Thymus (tissue), 11 donors: Measurements from ENCODE around the gene EVI5. TPM values are rescaled to one million over a fixed set of nuclear protein-coding genes. Genes with fewer than 3 reads are reported as not detected.
A peak's percentile ranks its signal among the peaks of the same experiment; 100 is the strongest.

Experiments
- DNase-seq, 9 donors: peaks; one replicate each; pipeline ENCODE4 v3.0.0-alpha.2; 2013; ENCODE audit warnings: low spot score in 9 of 9, low read depth in 6 of 9, missing footprints in 1 of 9
- H3K27ac ChIP-seq, 2 donors: one replicate each; pipeline ENCODE4 v1.5.1; 2013; ENCODE audit warnings: control low read depth in 1 of 2, low read depth in 1 of 2, low read length in 1 of 2, mild to moderate bottlenecking in 1 of 2, moderate library complexity in 1 of 2
- H3K27me3 ChIP-seq, 2 donors: one replicate each; pipeline ENCODE4 v1.5.1; 2013; ENCODE audit warnings: low read length in 1 of 2; ENCODE audit not compliant: control insufficient read depth in 2 of 2, insufficient read depth in 1 of 2
- H3K36me3 ChIP-seq, 2 donors: one replicate each; pipeline ENCODE4 v1.5.1; 2013; ENCODE audit warnings: low read length in 1 of 2, mild to moderate bottlenecking in 1 of 2, moderate library complexity in 1 of 2; ENCODE audit not compliant: control insufficient read depth in 2 of 2, insufficient read depth in 2 of 2
- H3K4me1 ChIP-seq, 2 donors: one replicate each; pipeline ENCODE4 v1.5.1; 2013; ENCODE audit warnings: low read length in 2 of 2; ENCODE audit not compliant: control insufficient read depth in 2 of 2, insufficient read depth in 2 of 2
- H3K4me3 ChIP-seq, 2 donors: one replicate each; pipeline ENCODE4 v1.5.1; 2013; ENCODE audit warnings: low read length in 2 of 2, control low read depth in 1 of 2, mild to moderate bottlenecking in 1 of 2
- H3K9me3 ChIP-seq, 2 donors: one replicate each; pipeline ENCODE4 v1.5.1; 2013; ENCODE audit warnings: low read length in 1 of 2, mild to moderate bottlenecking in 1 of 2; ENCODE audit not compliant: control insufficient read depth in 2 of 2, insufficient read depth in 1 of 2
- WGBS: extraction: QIAGEN DNeasy Blood & Tissue Kit; methylation state at CpG from one replicate; pipeline ENCODE4 v1.1.7; 2013; 5-methylcytosine and 5-hydroxymethylcytosine counted together
- polyA plus RNA-seq: library from polyadenylated mRNA; stranded (reverse); fragments of 200-250 nt; gene quantifications from one replicate; pipeline ENCODE4 v1.2.3, GENCODE V29; 2013
- total RNA-seq: library from RNA; stranded (reverse); fragments of 120-200 nt; gene quantifications from one replicate; pipeline ENCODE4 v1.2.4, GENCODE V29; 2013
- donor health status: healthy.

The EVI5 gene
- total and polyA plus RNA-seq, 2 donors, result 2.8 to 7.1 TPM

- DNase-seq, result peak in 5 of 9 donors; percentile 58 to 85 (median 65)
- Histone ChIP-seq H3K27me3 (peaks cover 0 to 58% of the 10 kb centered on the region in 2 donors), H3K9me3 (peaks cover 1 to 17% of the 10 kb centered on the region in 2 donors), H3K4me3 (peak overlapping the region; percentile 70 to 95), H3K36me3 (peaks cover 15 to 17% of the 10 kb centered on the region in 2 donors), H3K4me1 (peaks cover 27 to 54% of the 10 kb centered on the region in 2 donors), H3K27ac (peak overlapping the region; percentile 90 to 94)
- WGBS, result under 1% methylated on average over 65 of the region's 65 CpGs
Observed at GRCh38 chr1:92484472-92485380, 300.2 kb downstream of the EVI5 start.

- Histone ChIP-seq H3K9me3 (peaks cover 1 to 17% of the 10 kb centered on the region in 2 donors), H3K36me3 (peaks cover 19 to 26% of the 10 kb centered on the region in 2 donors), H3K4me1 (peaks cover 34 to 63% of the 10 kb centered on the region in 2 donors), H3K27ac (peak overlapping the region; percentile 78 to 90), H3K27me3 (peaks cover 0 to 58% of the 10 kb centered on the region in 2 donors), H3K4me3 (peak overlapping the region; percentile 70 to 95)
- under 1% methylated on average over 56 of the region's 56 CpGs for WGBS
- peak in 4 of 9 donors; percentile 59 to 85 (median 69) for DNase-seq
Observed at GRCh38 chr1:92483610-92484471, 301.1 kb downstream of the EVI5 start.

- Histone ChIP-seq H3K4me1 (peaks cover 34 to 68% of the 10 kb centered on the region in 2 donors), H3K36me3 (peaks cover 23 to 35% of the 10 kb centered on the region in 2 donors), H3K9me3 (peaks cover 1 to 17% of the 10 kb centered on the region in 2 donors), H3K27me3 (peaks cover 0 to 58% of the 10 kb centered on the region in 2 donors), H3K27ac (peak overlapping the region; percentile 32 to 90), H3K4me3 (peak overlapping the region; percentile 70 to 95)
- peak in 3 of 9 donors; percentile 51 to 71 (median 56) for DNase-seq
- under 1% methylated on average over 62 of the region's 62 CpGs for WGBS
Observed at GRCh38 chr1:92482665-92483609, 302.0 kb downstream of the EVI5 start.

- H3K9me3 ChIP-seq, result peaks cover 1 to 17% of the 10 kb centered on the region in 2 donors
- H3K4me3 ChIP-seq, result peak overlapping the region; percentile 70 to 95
- 35% methylated on average over 39 of the region's 39 CpGs for WGBS
- DNase-seq, result no peak
- peaks cover 0 to 58% of the 10 kb centered on the region in 2 donors for H3K27me3 ChIP-seq
- H3K27ac ChIP-seq, result peak overlapping the region in 1 of 2 donors; percentile 90
- H3K36me3 ChIP-seq, result peaks cover 25 to 41% of the 10 kb centered on the region in 2 donors
- peaks cover 32 to 68% of the 10 kb centered on the region in 2 donors for H3K4me1 ChIP-seq
Observed at GRCh38 chr1:92481971-92482664, 302.8 kb downstream of the EVI5 start.

GRCh38 chr1:92481599-92481925 is 303.3 kb downstream of the EVI5 start:
- peaks cover 0 to 58% of the 10 kb centered on the region in 2 donors for H3K27me3 ChIP-seq
- peaks cover 1 to 17% of the 10 kb centered on the region in 2 donors for H3K9me3 ChIP-seq
- H3K4me1 ChIP-seq, result peaks cover 28 to 68% of the 10 kb centered on the region in 2 donors
- WGBS, result 86% methylated on average over 12 of the region's 12 CpGs
- H3K36me3 ChIP-seq, result peaks cover 25 to 41% of the 10 kb centered on the region in 2 donors
- no peak for DNase-seq
- no peak overlapping the region for H3K27ac ChIP-seq
- peak overlapping the region; percentile 70 to 95 for H3K4me3 ChIP-seq

GRCh38 chr1:92480813-92481598 is 303.9 kb downstream of the EVI5 start:
- Histone ChIP-seq H3K36me3 (peaks cover 25 to 41% of the 10 kb centered on the region in 2 donors), H3K27ac (no peak overlapping the region), H3K4me3 (peak overlapping the region; percentile 70 to 95), H3K27me3 (peaks cover 0 to 56% of the 10 kb centered on the region in 2 donors), H3K9me3 (peaks cover 1 to 17% of the 10 kb centered on the region in 2 donors), H3K4me1 (peaks cover 29 to 72% of the 10 kb centered on the region in 2 donors)
- WGBS, result 91% methylated on average over 65 of the region's 65 CpGs
- no peak for DNase-seq

- Histone ChIP-seq H3K4me1 (peaks cover 36 to 76% of the 10 kb centered on the region in 2 donors), H3K27me3 (peaks cover 0 to 50% of the 10 kb centered on the region in 2 donors), H3K27ac (no peak overlapping the region), H3K36me3 (peaks cover 29 to 47% of the 10 kb centered on the region in 2 donors), H3K4me3 (peak overlapping the region in 1 of 2 donors; percentile 6), H3K9me3 (peaks cover 1 to 17% of the 10 kb centered on the region in 2 donors)
- no peak for DNase-seq
- WGBS, result 95% methylated on average over 59 of the region's 59 CpGs
Observed at GRCh38 chr1:92480200-92480812, 304.6 kb downstream of the EVI5 start.
